Spleen (tissue), 11 donors: ENCODE measurements around the gene PAX2. TPM values are rescaled to one million over a fixed set of nuclear protein-coding genes. Genes with fewer than 3 reads are reported as not detected.

Source experiments
- DNase-seq: peaks from one replicate; pipeline ENCODE4 v3.0.0-alpha.2; 2020
- H3K27ac ChIP-seq, 8 donors: fragments of 200-600 bp; sonication (generic) in 7 of 8; 1 replicate in 4 of 8; 2 replicates in 4 of 8; pipeline versions ENCODE4 v1.5.0 to v1.8.0; 2016 to 2021; ENCODE audit warnings: inconsistent platforms in 4 of 8, mild to moderate bottlenecking in 4 of 8, moderate library complexity in 1 of 8
- H3K27me3 ChIP-seq, 7 donors: fragments of 200-600 bp; sonication (generic) in 6 of 7; replicated peaks in 1 of 7; 1 replicate in 4 of 7; 2 replicates in 3 of 7; pipeline versions ENCODE4 v1.5.0 to v1.8.0; 2016 to 2021; ENCODE audit warnings: inconsistent platforms in 3 of 7, mild to moderate bottlenecking in 1 of 7
- H3K36me3 ChIP-seq, 6 donors: fragments of 200-600 bp; sonication (generic) in 5 of 6; 1 replicate in 4 of 6; 2 replicates in 2 of 6; pipeline versions ENCODE4 v1.5.0 to v1.8.0; 2016 to 2021; ENCODE audit warnings: inconsistent platforms in 2 of 6
- H3K4me1 ChIP-seq, 6 donors: fragments of 200-600 bp; sonication (generic) in 5 of 6; 1 replicate in 3 of 6; 2 replicates in 3 of 6; pipeline versions ENCODE4 v1.5.0 to v1.8.0; 2016 to 2021; ENCODE audit warnings: inconsistent platforms in 3 of 6
- H3K4me3 ChIP-seq, 8 donors: fragments of 200-600 bp; sonication (generic) in 7 of 8; 1 replicate in 4 of 8; 2 replicates in 4 of 8; pipeline versions ENCODE4 v1.5.0 to v1.8.0; 2016 to 2021; ENCODE audit warnings: inconsistent platforms in 4 of 8, mild to moderate bottlenecking in 4 of 8, moderate library complexity in 2 of 8
- H3K9me3 ChIP-seq, 8 donors: fragments of 200-600 bp; sonication (generic) in 7 of 8; 1 replicate in 4 of 8; 2 replicates in 4 of 8; pipeline versions ENCODE4 v1.5.0 to v1.8.0; 2016 to 2021; ENCODE audit warnings: inconsistent platforms in 4 of 8
- CTCF ChIP-seq, 11 experiments: fragments of 200-600 bp in 7 of 11; fragments of 450-650 bp in 4 of 11; sonication (generic) in 4 of 11; IDR thresholded peaks in 8 of 11; conservative IDR thresholded peaks in 3 of 11; 1 replicate in 7 of 11; 2 replicates in 4 of 11; pipeline versions ENCODE4 v1.4.0 to v1.8.0; 2016 to 2021; ENCODE audit warnings: antibody characterized with exemption in 11 of 11, inconsistent platforms in 4 of 11, mild to moderate bottlenecking in 1 of 11
- POLR2A ChIP-seq, 3 donors: fragments of 450-650 bp; IDR thresholded peaks; one replicate each; pipeline ENCODE4 v1.5.1; 2017; ENCODE audit warnings: antibody characterized with exemption in 3 of 3, mild to moderate bottlenecking in 1 of 3
- POLR2AphosphoS5 ChIP-seq, 3 donors: sonication (generic); formaldehyde crosslinking; IDR thresholded peaks; one replicate each; pipeline ENCODE4 v1.5.1; 2017; ENCODE audit warnings: antibody characterized with exemption in 3 of 3
- WGBS, 5 donors: extraction: QIAGEN DNeasy Blood & Tissue Kit in 3 of 5; methylation state at CpG; one replicate each; pipeline versions ENCODE4 v1.1.5 to v1.1.7; 2013 to 2018; 5-methylcytosine and 5-hydroxymethylcytosine counted together
- intact Hi-C: fragments of 100-400 bp; cut with DNase I; formaldehyde crosslinking; loops from one replicate; pipeline ENCODE4 v1.15.0; 2023; ENCODE audit warnings: low total_unique reads
- polyA plus RNA-seq, 3 donors: library from polyadenylated mRNA; stranded (reverse); fragments of 200-250 nt; gene quantifications; one replicate each; pipeline ENCODE4 v1.2.1, GENCODE V29; 2013
- total RNA-seq, 7 donors: library from RNA; depleted of rRNA in 3 of 7; stranded (reverse); fragments of >200 nt in 3 of 7; fragmentation: NEBNext Ultra II Directional in 4 of 7; extraction: Animal tissue kit (Norgen Biotek cat#: 25700) in 4 of 7; gene quantifications; one replicate each; pipeline versions ENCODE4 v1.1.0 to v1.2.1, GENCODE V29; 2016 to 2021
- donor health status: healthy with polysubstance abuse.
- donor health status: DM: no; HTN: no; CAD: no; lungs with moderate emphysema.
- donor health status: DM: no; HTN: no; CAD: no.
- donor health status: Bipolar disorder and iron deficiency.
- donor health status: healthy.
- donor health status: DM: no; HTN: no; CAD: no.
- donor health status: DM: yes; HTN: yes; CAD: no.

Gene PAX2
- total and polyA plus RNA-seq, 10 donors = not detected

- Histone ChIP-seq H3K9me3 (no peaks in the 10 kb centered on the region), H3K36me3 (no peaks in the 10 kb centered on the region), H3K4me3 (no peak overlapping the region), H3K27me3 (peaks cover 0 to 61% (median 23%) of the 10 kb centered on the region in 7 donors), H3K4me1 (peaks cover 0 to 4% (median 0%) of the 10 kb centered on the region in 6 donors), H3K27ac (no peak overlapping the region)
- intact Hi-C loops = no loop called here
- no peak for TF ChIP-seq POLR2AphosphoS5 (IDR thresholded peaks at IDR 0.05)
- TF ChIP-seq CTCF (IDR thresholded peaks at IDR 0.05 in 8 of 11, conservative IDR thresholded peaks at IDR 0.05 in 3 of 11) = no peak
- no peak for TF ChIP-seq POLR2A (IDR thresholded peaks at IDR 0.05)
- no peak for DNase-seq
- 86 to 92% (median 87%) methylated on average over 4 of the region's 4 CpGs for WGBS, 5 donors
These were observed 124.0 kb downstream of the PAX2 start for GRCh38 chr10:100869399-100869798.

- peaks cover 0 to 56% (median 8%) of the 10 kb centered on the region in 7 donors for H3K27me3 ChIP-seq
- 53 to 59% (median 56%) methylated on average over 11 of the region's 11 CpGs for WGBS, 5 donors
- H3K36me3 ChIP-seq = no peaks in the 10 kb centered on the region
- no peak overlapping the region for H3K27ac ChIP-seq
- TF ChIP-seq CTCF (IDR thresholded peaks at IDR 0.05 in 8 of 11, conservative IDR thresholded peaks at IDR 0.05 in 3 of 11) (peak in 10 of 11 experiments; percentile 16 to 72 (median 52)), POLR2AphosphoS5 (IDR thresholded peaks at IDR 0.05) (no peak), POLR2A (IDR thresholded peaks at IDR 0.05) (no peak)
- no peaks in the 10 kb centered on the region for H3K4me1 ChIP-seq
- no peak for DNase-seq
- no peak overlapping the region for H3K4me3 ChIP-seq
- intact Hi-C loops = loop anchor here (10.0 kb wide), 1 partner anchor 307 kb away; no protein-coding TSS in a partner anchor
- H3K9me3 ChIP-seq = no peaks in the 10 kb centered on the region
These were observed 126.8 kb downstream of the PAX2 start for GRCh38 chr10:100872034-100872791.

- Histone ChIP-seq H3K27ac (no peak overlapping the region), H3K9me3 (no peaks in the 10 kb centered on the region), H3K36me3 (no peaks in the 10 kb centered on the region), H3K27me3 (peaks cover 0 to 50% (median 5%) of the 10 kb centered on the region in 7 donors), H3K4me3 (no peak overlapping the region), H3K4me1 (peaks cover 0 to 3% (median 0%) of the 10 kb centered on the region in 6 donors)
- WGBS, 5 donors = 67 to 85% (median 76%) methylated on average over 6 to 7 of the region's 7 CpGs
- DNase-seq = no peak
- intact Hi-C loops = loop anchor here (10.0 kb wide), 1 partner anchor 308 kb away; no protein-coding TSS in a partner anchor
- TF ChIP-seq POLR2A (IDR thresholded peaks at IDR 0.05) (no peak), CTCF (IDR thresholded peaks at IDR 0.05 in 8 of 11, conservative IDR thresholded peaks at IDR 0.05 in 3 of 11) (no peak), POLR2AphosphoS5 (IDR thresholded peaks at IDR 0.05) (no peak)
These were observed 127.9 kb downstream of the PAX2 start for GRCh38 chr10:100873146-100873826.

- no peaks in the 10 kb centered on the region for H3K36me3 ChIP-seq
- WGBS, 5 donors = 74 to 82% (median 79%) methylated on average over 14 of the region's 14 CpGs
- H3K27me3 ChIP-seq = peaks cover 0 to 44% (median 5%) of the 10 kb centered on the region in 7 donors
- H3K27ac ChIP-seq = no peak overlapping the region
- TF ChIP-seq POLR2AphosphoS5 (IDR thresholded peaks at IDR 0.05) = no peak
- no peak for TF ChIP-seq POLR2A (IDR thresholded peaks at IDR 0.05)
- no peak for TF ChIP-seq CTCF (IDR thresholded peaks at IDR 0.05 in 8 of 11, conservative IDR thresholded peaks at IDR 0.05 in 3 of 11)
- intact Hi-C loops = loop anchor here (10.0 kb wide), 1 partner anchor 309 kb away; no protein-coding TSS in a partner anchor
- no peaks in the 10 kb centered on the region for H3K9me3 ChIP-seq
- peaks cover 0 to 8% (median 0%) of the 10 kb centered on the region in 6 donors for H3K4me1 ChIP-seq
- no peak for DNase-seq
- H3K4me3 ChIP-seq = no peak overlapping the region
These were observed 128.5 kb downstream of the PAX2 start for GRCh38 chr10:100873827-100874326.
